ENCODE results near the gene RGS7BP. TPM values are rescaled to one million over a fixed set of nuclear protein-coding genes. Genes with fewer than 3 reads are reported as not detected.
A peak's percentile ranks its signal among the peaks of the same experiment; 100 is the strongest.

RGS7BP gene
- total and polyA plus RNA-seq, 2 donors = 2.3 to 4.3 TPM

- no peak for DNase-seq (ENCODE audit: extremely low spot score)
- no peak overlapping the region for H3K4me3 ChIP-seq (ENCODE audit: low read depth, low read length)
- H3K36me3 ChIP-seq (ENCODE audit: insufficient read depth) = no peaks in the 10 kb centered on the region
- no peaks in the 10 kb centered on the region for H3K4me1 ChIP-seq (ENCODE audit: insufficient read depth)
- no peak overlapping the region for H3K27ac ChIP-seq (ENCODE audit: low read depth)
- 59% methylated on average over 2 of the region's 2 CpGs for WGBS
Observed at GRCh38 chr5:64576250-64576649, 70.4 kb downstream of the RGS7BP start.

GRCh38 chr5:64585646-64586045, 79.8 kb downstream of the RGS7BP start:
- DNase-seq (ENCODE audit: extremely low spot score) = no peak
- Histone ChIP-seq H3K27ac (ENCODE audit: low read depth) (no peak overlapping the region), H3K4me1 (ENCODE audit: insufficient read depth) (no peaks in the 10 kb centered on the region), H3K4me3 (ENCODE audit: low read depth, low read length) (no peak overlapping the region), H3K36me3 (ENCODE audit: insufficient read depth) (no peaks in the 10 kb centered on the region)
- WGBS = 50% methylated on average over 4 of the region's 4 CpGs

DNA sequence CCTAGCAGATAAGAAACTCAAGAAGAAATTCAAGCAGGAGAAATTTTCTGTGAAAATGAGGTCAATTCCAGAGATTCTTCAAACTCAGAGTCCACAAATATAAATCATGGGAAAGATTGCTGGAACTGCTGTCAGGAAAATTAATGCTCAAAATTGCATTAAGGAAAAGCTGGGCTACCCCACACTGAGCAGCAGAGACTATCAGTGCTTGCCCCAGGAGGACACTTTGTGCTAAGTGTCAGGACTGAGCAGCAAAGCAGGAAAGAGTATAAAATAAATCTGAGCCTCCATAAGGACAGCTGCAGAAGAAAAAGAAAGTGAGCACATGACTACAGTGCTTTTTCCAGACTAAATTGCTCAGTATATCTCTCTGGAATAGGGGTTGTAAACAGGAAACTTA, 81.6 kb downstream of the RGS7BP start:
- DNase-seq (ENCODE audit: extremely low spot score) = no peak
- Histone ChIP-seq H3K4me3 (ENCODE audit: low read depth, low read length) (no peak overlapping the region), H3K4me1 (ENCODE audit: insufficient read depth) (no peaks in the 10 kb centered on the region), H3K36me3 (ENCODE audit: insufficient read depth) (no peaks in the 10 kb centered on the region), H3K27ac (ENCODE audit: low read depth) (no peak overlapping the region)

GRCh38 chr5:64592730-64593341, 87.0 kb downstream of the RGS7BP start:
- Histone ChIP-seq H3K36me3 (ENCODE audit: insufficient read depth) (no peaks in the 10 kb centered on the region), H3K4me3 (ENCODE audit: low read depth, low read length) (no peak overlapping the region), H3K27ac (ENCODE audit: low read depth) (no peak overlapping the region), H3K4me1 (ENCODE audit: insufficient read depth) (no peaks in the 10 kb centered on the region)
- no peak for DNase-seq (ENCODE audit: extremely low spot score)
- WGBS = 69% methylated on average over 2 of the region's 2 CpGs

- Histone ChIP-seq H3K36me3 (ENCODE audit: insufficient read depth) (no peaks in the 10 kb centered on the region), H3K27ac (ENCODE audit: low read depth) (no peak overlapping the region), H3K4me1 (ENCODE audit: insufficient read depth) (no peaks in the 10 kb centered on the region), H3K4me3 (ENCODE audit: low read depth, low read length) (no peak overlapping the region)
- no peak for DNase-seq (ENCODE audit: extremely low spot score)
- WGBS = 96% methylated on average over 3 of the region's 3 CpGs
Observed at GRCh38 chr5:64594025-64594424, 88.2 kb downstream of the RGS7BP start.

- Histone ChIP-seq H3K4me3 (ENCODE audit: low read depth, low read length) (no peak overlapping the region), H3K4me1 (ENCODE audit: insufficient read depth) (no peaks in the 10 kb centered on the region), H3K27ac (ENCODE audit: low read depth) (no peak overlapping the region), H3K36me3 (ENCODE audit: insufficient read depth) (no peaks in the 10 kb centered on the region)
- no peak for DNase-seq (ENCODE audit: extremely low spot score)
- WGBS = 66% methylated on average over 4 of the region's 4 CpGs
Observed at GRCh38 chr5:64594601-64595000, 88.8 kb downstream of the RGS7BP start.

- 45% methylated on average over 2 of the region's 2 CpGs for WGBS
- Histone ChIP-seq H3K4me3 (ENCODE audit: low read depth, low read length) (no peak overlapping the region), H3K4me1 (ENCODE audit: insufficient read depth) (no peaks in the 10 kb centered on the region), H3K27ac (ENCODE audit: low read depth) (no peak overlapping the region), H3K36me3 (ENCODE audit: insufficient read depth) (no peaks in the 10 kb centered on the region)
- DNase-seq (ENCODE audit: extremely low spot score) = peak; percentile 28
Observed at GRCh38 chr5:64595031-64595855, 89.4 kb downstream of the RGS7BP start.

GRCh38 chr5:64599226-64599625, 93.4 kb downstream of the RGS7BP start:
- Histone ChIP-seq H3K4me1 (ENCODE audit: insufficient read depth) (no peaks in the 10 kb centered on the region), H3K36me3 (ENCODE audit: insufficient read depth) (no peaks in the 10 kb centered on the region), H3K4me3 (ENCODE audit: low read depth, low read length) (no peak overlapping the region), H3K27ac (ENCODE audit: low read depth) (no peak overlapping the region)
- no peak for DNase-seq (ENCODE audit: extremely low spot score)

DNA sequence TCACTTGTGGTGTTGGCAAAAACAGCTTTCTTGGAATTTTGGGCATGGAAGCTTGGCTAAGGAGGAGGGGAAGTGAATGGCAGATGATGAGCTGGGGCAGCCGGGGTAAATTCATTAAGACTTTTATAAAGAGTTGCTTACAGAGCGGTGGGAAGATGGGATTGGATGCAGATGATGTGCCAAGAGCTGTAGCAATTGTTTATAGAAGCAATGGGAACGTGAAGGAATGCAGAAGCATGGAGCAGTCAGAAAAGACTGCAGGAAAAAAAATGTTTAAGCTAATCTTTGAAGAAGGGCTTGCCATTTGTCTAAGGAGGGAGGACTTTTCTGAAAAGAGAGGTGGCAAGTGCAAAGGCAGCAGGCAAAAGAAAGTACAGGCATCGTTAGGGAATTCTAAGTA, 97.9 kb downstream of the RGS7BP start:
- WGBS = 27% methylated on average over 4 of the region's 4 CpGs
- Histone ChIP-seq H3K27ac (ENCODE audit: low read depth) (no peak overlapping the region), H3K36me3 (ENCODE audit: insufficient read depth) (no peaks in the 10 kb centered on the region), H3K4me3 (ENCODE audit: low read depth, low read length) (no peak overlapping the region), H3K4me1 (ENCODE audit: insufficient read depth) (no peaks in the 10 kb centered on the region)
- DNase-seq (ENCODE audit: extremely low spot score) = no peak

DNA sequence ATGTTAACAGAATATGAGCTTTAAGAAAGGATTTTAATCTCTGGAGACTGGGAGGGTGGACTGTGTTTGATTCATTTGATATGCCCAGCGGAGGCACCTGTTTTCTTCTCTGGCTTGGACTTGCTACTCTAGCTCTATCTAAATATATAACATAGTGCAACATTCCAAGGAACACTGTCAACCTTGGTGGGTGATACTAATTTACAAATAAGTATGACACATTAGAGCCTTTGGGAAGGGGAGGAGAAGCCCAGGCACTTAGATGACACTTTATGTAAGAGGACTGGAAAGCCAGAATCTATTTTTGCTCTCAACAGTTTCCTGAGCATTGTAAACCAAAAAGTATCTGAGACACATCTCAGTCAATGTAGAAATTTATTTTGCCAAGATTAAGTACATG, 101.1 kb downstream of the RGS7BP start:
- DNase-seq (ENCODE audit: extremely low spot score) = no peak
- Histone ChIP-seq H3K36me3 (ENCODE audit: insufficient read depth) (no peaks in the 10 kb centered on the region), H3K4me3 (ENCODE audit: low read depth, low read length) (no peak overlapping the region), H3K4me1 (ENCODE audit: insufficient read depth) (no peaks in the 10 kb centered on the region), H3K27ac (ENCODE audit: low read depth) (no peak overlapping the region)
- WGBS = 91% methylated on average over 1 of the region's 1 CpG

GRCh38 chr5:64612344-64612961, 106.6 kb downstream of the RGS7BP start:
- Histone ChIP-seq H3K4me1 (ENCODE audit: insufficient read depth) (no peaks in the 10 kb centered on the region), H3K4me3 (ENCODE audit: low read depth, low read length) (no peak overlapping the region), H3K27ac (ENCODE audit: low read depth) (no peak overlapping the region), H3K36me3 (ENCODE audit: insufficient read depth) (no peaks in the 10 kb centered on the region)
- DNase-seq (ENCODE audit: extremely low spot score) = no peak
- WGBS = 19% methylated on average over 5 of the region's 5 CpGs

DNA sequence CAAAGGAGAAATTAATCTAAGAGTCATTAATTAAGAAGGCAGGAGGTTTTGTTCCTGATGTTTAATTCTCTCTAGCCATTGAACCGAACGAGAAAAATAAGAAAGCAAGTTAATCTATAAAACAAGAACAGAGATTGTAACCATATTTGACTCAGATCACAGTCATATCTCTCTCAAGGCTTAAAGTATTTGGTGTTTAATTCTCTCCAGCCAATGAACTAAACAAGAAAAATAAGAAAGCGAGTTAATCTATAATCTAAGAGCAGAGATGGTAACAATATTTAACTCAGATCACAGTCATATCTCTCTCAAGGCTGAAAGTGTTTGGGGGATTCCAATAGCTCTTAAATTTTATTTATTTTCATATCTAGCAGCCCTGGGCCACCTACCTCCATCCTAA, 110.1 kb downstream of the RGS7BP start:
- 54% methylated on average over 3 of the region's 3 CpGs for WGBS

GRCh38 chr5:64619609-64620008, 113.8 kb downstream of the RGS7BP start:
- DNase-seq (ENCODE audit: extremely low spot score) = no peak
- H3K4me3 ChIP-seq (ENCODE audit: low read depth, low read length) = no peak overlapping the region
- H3K36me3 ChIP-seq (ENCODE audit: insufficient read depth) = no peaks in the 10 kb centered on the region
- H3K27ac ChIP-seq (ENCODE audit: low read depth) = no peak overlapping the region
- H3K4me1 ChIP-seq (ENCODE audit: insufficient read depth) = no peaks in the 10 kb centered on the region
- 85% methylated on average over 3 of the region's 3 CpGs for whole genome bisulfite sequencing

More for the DNA sequence above, 110.1 kb downstream of the RGS7BP start:
- Histone ChIP-seq H3K4me3 (ENCODE audit: low read depth, low read length) (no peak overlapping the region), H3K36me3 (ENCODE audit: insufficient read depth) (no peaks in the 10 kb centered on the region), H3K4me1 (ENCODE audit: insufficient read depth) (no peaks in the 10 kb centered on the region), H3K27ac (ENCODE audit: low read depth) (no peak overlapping the region)
- DNase-seq (ENCODE audit: extremely low spot score) = no peak

DNA sequence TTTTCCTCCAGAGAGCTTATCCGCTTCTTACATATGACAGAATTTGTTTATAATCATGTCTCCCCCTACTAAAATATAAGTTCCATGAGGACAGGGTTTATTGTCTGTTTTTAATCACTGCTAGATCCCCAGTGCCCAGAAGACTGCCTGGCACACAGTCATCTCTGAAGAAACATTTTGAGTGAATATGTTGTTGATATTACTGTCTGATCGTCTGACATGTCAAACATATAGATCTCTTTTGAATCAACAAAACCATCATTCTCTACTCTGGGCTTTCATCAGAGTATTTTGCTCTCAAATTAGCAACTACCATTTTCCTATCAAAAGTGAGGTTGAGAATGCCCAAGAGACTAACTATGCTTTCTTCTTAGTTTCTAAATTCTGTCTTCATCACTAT, 117.2 kb downstream of the RGS7BP start:
- H3K36me3 ChIP-seq (ENCODE audit: insufficient read depth) = no peaks in the 10 kb centered on the region
- no peak overlapping the region for H3K27ac ChIP-seq (ENCODE audit: low read depth)
- no peak for DNase-seq (ENCODE audit: extremely low spot score)
- H3K4me1 ChIP-seq (ENCODE audit: insufficient read depth) = no peaks in the 10 kb centered on the region
- WGBS = 75% methylated on average over 2 of the region's 2 CpGs
- H3K4me3 ChIP-seq (ENCODE audit: low read depth, low read length) = no peak overlapping the region

Data from urinary bladder (tissue), 4 donors.